RWPE1 (cell line): Measurements from ENCODE around the gene TNFSF8.

Source experiments
- CTCF ChIA-PET: fragments of 350-600 bp; sonication (Branson Sonifier 250); formaldehyde crosslinking; extraction: SDS; loops from one replicate; lab custom pipeline; 2021; lab: Yijun Ruan, JAX
- POLR2A ChIA-PET: fragments of 400-600 bp; formaldehyde crosslinking; extraction: SDS; loops from one replicate; lab custom pipeline; 2020; ENCODE audit warnings: antibody characterized with exemption; ENCODE audit not compliant: low non-redundant PET; lab: Yijun Ruan, JAX
- DNase-seq: peaks from one replicate; pipeline ENCODE4 v3.0.0; 2012; ENCODE audit warnings: low spot score
- H3K27ac ChIP-seq: fragments of 450-650 bp; 2 replicates; pipeline ENCODE4 v1.5.1; 2017
- TF ChIP-seq, protein P1 (sequence below): fragments of 450-650 bp; conservative IDR thresholded peaks from 2 replicates; pipeline ENCODE4 v1.5.1; 2017; ENCODE audit warnings: low read depth, mild to moderate bottlenecking

The TNFSF8 gene

DNA sequence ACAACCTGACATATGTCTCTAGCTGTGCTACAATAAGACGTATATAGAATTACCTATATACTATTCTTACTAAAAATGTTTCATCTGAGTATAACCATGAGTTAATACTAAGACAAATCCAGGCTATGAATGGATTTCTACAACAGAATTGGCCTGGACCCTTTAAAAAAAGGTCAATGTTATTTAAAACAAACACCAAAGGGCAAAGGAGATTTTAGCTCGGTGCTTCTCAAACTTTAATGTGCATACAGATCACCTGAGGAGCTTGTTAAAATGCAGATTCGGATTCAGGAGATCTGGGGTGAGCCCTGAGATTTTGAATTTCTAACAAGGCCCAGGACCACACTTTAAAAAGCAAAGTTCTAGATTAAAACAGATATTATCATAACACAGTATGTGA, 6.5 kb downstream of the TNFSF8 start:
- ChIA-PET CTCF (no interaction called here), POLR2A (no interaction called here)
- no peak overlapping the region for H3K27ac ChIP-seq
- TF ChIP-seq, protein P1, sequence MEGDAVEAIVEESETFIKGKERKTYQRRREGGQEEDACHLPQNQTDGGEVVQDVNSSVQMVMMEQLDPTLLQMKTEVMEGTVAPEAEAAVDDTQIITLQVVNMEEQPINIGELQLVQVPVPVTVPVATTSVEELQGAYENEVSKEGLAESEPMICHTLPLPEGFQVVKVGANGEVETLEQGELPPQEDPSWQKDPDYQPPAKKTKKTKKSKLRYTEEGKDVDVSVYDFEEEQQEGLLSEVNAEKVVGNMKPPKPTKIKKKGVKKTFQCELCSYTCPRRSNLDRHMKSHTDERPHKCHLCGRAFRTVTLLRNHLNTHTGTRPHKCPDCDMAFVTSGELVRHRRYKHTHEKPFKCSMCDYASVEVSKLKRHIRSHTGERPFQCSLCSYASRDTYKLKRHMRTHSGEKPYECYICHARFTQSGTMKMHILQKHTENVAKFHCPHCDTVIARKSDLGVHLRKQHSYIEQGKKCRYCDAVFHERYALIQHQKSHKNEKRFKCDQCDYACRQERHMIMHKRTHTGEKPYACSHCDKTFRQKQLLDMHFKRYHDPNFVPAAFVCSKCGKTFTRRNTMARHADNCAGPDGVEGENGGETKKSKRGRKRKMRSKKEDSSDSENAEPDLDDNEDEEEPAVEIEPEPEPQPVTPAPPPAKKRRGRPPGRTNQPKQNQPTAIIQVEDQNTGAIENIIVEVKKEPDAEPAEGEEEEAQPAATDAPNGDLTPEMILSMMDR: no peak
- no peak for DNase-seq

DNA sequence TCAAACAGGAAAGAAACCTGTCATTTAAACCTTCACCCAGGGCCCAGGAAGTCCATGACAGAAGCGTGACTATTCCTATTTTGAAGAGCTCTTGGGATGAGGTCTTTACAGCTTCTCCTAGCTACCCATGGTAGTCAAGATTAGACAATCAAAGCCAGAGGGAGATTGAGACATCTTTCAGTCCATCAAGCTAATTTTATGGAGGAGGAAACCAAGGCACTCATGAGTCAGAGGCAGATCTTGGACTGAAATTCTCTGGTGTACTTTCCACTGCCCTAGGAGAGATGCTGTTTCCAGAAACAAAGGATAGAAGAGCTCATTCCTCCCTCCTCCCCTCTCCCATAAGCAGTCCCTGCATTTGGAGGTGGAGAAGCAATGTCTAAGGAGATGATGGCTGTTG, 9.2 kb downstream of the TNFSF8 start:
- CTCF ChIA-PET: interaction anchor here (0.5 to 1.2 kb wide), 5 partner anchors 8 to 298 kb away, joined by 3 to 7 read pairs (median 3); no protein-coding TSS in a partner anchor
- no peak overlapping the region for H3K27ac ChIP-seq
- TF ChIP-seq, protein P1: no peak
- DNase-seq: no peak
- POLR2A ChIA-PET: no interaction called here

DNA sequence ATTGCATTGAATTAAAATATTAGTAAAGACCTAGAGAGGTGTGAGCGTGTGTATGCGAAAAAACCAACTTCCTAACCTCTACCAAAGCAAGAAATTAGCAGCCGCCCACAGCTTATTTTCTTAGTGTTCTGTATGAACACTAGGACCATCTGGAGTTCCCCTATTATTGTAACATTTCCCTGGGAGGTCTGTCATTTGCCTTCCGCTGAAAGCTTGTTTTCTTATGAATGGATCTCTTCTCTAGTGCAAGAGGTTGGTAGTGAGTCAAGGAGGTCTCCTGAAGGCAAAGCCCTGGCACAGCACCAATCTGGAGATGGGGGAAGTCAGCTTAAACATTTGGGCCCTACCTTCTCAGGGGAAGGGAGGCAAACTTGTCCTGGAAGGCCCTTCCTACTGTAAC, 10.8 kb downstream of the TNFSF8 start:
- ChIA-PET CTCF (interaction anchor here (0.8 kb wide), 1 partner anchor 109 kb away, joined by 3 read pairs; no protein-coding TSS in a partner anchor), POLR2A (no interaction called here)
- TF ChIP-seq, protein P1: no peak

DNA sequence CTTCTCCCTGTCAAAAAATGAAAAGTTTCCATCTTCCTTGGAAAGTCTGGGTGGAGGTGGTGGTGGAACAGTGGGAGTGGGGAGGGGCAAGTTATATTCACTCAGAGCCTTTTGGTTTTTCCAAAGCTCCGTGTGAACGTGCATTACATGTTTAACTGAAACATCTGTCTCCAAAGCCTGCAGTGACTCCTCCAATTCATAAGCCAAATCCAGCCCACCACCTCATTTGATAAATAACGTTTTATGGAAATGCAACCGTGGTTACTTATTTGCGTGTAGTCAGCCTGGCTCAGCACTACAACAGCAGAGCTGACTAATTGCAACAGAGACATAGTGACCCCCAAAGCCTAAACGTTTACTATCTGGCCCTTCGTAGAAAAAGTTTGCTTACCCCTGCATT, 13.9 kb downstream of the TNFSF8 start:
- POLR2A ChIA-PET: interaction anchor here (0.7 kb wide), 1 partner anchor 578 kb away, joined by 3 read pairs; no protein-coding TSS in a partner anchor
- H3K27ac ChIP-seq: no peak overlapping the region
- TF ChIP-seq, protein P1: no peak
- CTCF ChIA-PET: interaction anchor here (0.5 to 1.1 kb wide), 4 partner anchors 91 to 277 kb away, joined by 3 read pairs; no protein-coding TSS in a partner anchor
- DNase-seq: no peak

More for the DNA sequence above, 10.8 kb downstream of the TNFSF8 start:
- H3K27ac ChIP-seq: no peak overlapping the region
- no peak for DNase-seq

DNA sequence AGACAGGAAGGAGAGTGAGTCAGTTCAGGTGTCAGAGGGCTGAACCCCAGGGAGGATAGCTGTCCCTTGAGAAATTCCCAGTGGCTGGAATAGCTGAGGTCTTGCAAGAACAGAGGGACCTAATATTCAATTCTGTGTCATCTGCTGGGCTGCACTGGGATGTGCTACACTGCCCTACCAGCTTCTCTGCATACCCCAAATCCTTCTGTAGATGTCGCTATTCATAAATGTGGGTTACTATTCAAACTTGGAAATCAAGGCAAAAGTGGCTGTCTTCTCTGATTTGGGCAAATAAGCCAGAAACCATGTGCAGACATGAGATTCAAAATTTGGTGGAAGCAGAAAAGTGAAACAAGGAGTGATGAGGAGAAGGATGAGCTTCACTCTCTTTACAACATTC, 16.3 kb downstream of the TNFSF8 start:
- no peak overlapping the region for H3K27ac ChIP-seq
- TF ChIP-seq, protein P1: no peak
- DNase-seq: no peak
- ChIA-PET POLR2A (no interaction called here), CTCF (interaction anchor here (0.6 to 2.5 kb wide), 4 partner anchors 9 to 1925 kb away, joined by 3 to 11 read pairs (median 5); partner anchors contain the start of gene TEX48)

DNA sequence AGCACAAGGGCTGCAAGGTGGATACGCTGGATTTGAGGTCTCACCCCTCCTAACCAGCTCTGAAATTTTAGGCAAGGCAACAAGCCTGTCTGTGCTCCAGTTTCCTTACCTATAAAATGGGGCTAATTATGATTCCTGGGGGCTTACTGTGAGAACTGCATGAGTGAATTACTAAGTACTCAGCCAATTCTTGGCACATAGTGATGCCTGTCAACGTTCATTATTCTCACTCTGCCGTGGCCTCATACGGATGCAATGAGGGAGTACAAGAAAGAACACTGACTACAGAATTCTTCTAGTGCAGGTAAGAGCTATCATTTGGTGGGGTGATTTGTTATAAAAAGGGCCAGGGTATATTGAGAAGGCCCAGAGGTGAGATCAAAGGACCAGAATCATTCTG, 16.7 kb downstream of the TNFSF8 start:
- POLR2A ChIA-PET: no interaction called here
- no peak overlapping the region for H3K27ac ChIP-seq
- TF ChIP-seq, protein P1: no peak
- CTCF ChIA-PET: interaction anchor here (0.6 to 2.5 kb wide), 6 partner anchors 9 to 1925 kb away, joined by 3 to 11 read pairs (median 3); partner anchors contain the start of gene TEX48
- DNase-seq: no peak
